PC-9 (cell line): Measurements from ENCODE around the gene FAM3C. TPM values are rescaled to one million over a fixed set of nuclear protein-coding genes. Genes with fewer than 3 reads are reported as not detected.
A peak's percentile ranks its signal among the peaks of the same experiment; 100 is the strongest.
"Not testable (repeated sequence)": the region's sequence is repeated elsewhere in the genome, so short reads cannot be mapped to it uniquely, and the experiment has no call there.

Source experiments
- BruUV-seq: library from RNA; stranded (reverse); fragments of 400-500 nt; replicated peaks from 2 replicates; lab custom pipeline; 2021; lab: Mats Ljungman, UMichigan
- CTCF ChIA-PET: fragments of 300-600 bp; sonication (Branson Sonifier 250); formaldehyde crosslinking; loops from one replicate; lab custom pipeline; 2022; ENCODE audit warnings: antibody characterized with exemption; lab: Charles Lee
- POLR2A ChIA-PET: fragments of 300-600 bp; sonication (Branson Sonifier 250); formaldehyde crosslinking; loops from one replicate; lab custom pipeline; 2022; ENCODE audit warnings: antibody characterized with exemption; ENCODE audit not compliant: unreplicated experiment; lab: Charles Lee
- DNase-seq, 2 experiments: peaks; one replicate each; pipeline versions ENCODE4 v3.0.0 to v3.0.0-alpha.2; 2015 to 2022; ENCODE audit warnings: mixed read lengths in 1 of 2
- H2AFZ ChIP-seq: fragments of 200-600 bp; sonication (generic); 2 replicates; pipeline ENCODE4 v1.8.1; 2017; ENCODE audit warnings: antibody characterized with exemption
- H3F3A ChIP-seq: fragments of 200-600 bp; sonication (generic); 2 replicates; pipeline ENCODE4 v1.8.1; 2017; ENCODE audit warnings: antibody characterized with exemption, mild to moderate bottlenecking, low read depth; ENCODE audit not compliant: insufficient read depth
- H3K27ac ChIP-seq: fragments of 200-600 bp; sonication (generic); 2 replicates; pipeline ENCODE4 v1.6.1; 2016; ENCODE audit warnings: mixed run types
- H3K27me3 ChIP-seq: fragments of 200-600 bp; sonication (generic); 2 replicates; pipeline ENCODE4 v1.6.1; 2016; ENCODE audit warnings: low read depth, mixed run types; ENCODE audit not compliant: insufficient read depth
- H3K36me3 ChIP-seq: fragments of 200-600 bp; sonication (generic); 2 replicates; pipeline ENCODE4 v1.6.1; 2016; ENCODE audit warnings: low read depth, mixed run types
- H3K4me1 ChIP-seq: fragments of 200-600 bp; sonication (generic); replicated peaks from 2 replicates; pipeline ENCODE4 v1.6.1; 2016; ENCODE audit warnings: mixed run types; ENCODE audit not compliant: insufficient read depth
- H3K4me2 ChIP-seq: fragments of 200-600 bp; sonication (generic); 2 replicates; pipeline ENCODE4 v1.6.1; 2017; ENCODE audit warnings: mixed run types
- H3K4me3 ChIP-seq: fragments of 200-600 bp; sonication (generic); 2 replicates; pipeline ENCODE4 v1.6.1; 2016; ENCODE audit warnings: mixed run types
- H3K79me2 ChIP-seq: fragments of 200-600 bp; sonication (generic); 2 replicates; pipeline ENCODE4 v1.6.1; 2017; ENCODE audit warnings: low read depth, mixed run types
- H3K9me2 ChIP-seq: fragments of 200-600 bp; sonication (generic); 2 replicates; pipeline ENCODE4 v1.8.1; 2017; ENCODE audit warnings: mild to moderate bottlenecking; ENCODE audit not compliant: insufficient read depth
- H3K9me3 ChIP-seq: fragments of 200-600 bp; sonication (generic); 2 replicates; pipeline ENCODE4 v1.8.1; 2016; ENCODE audit warnings: low read depth; ENCODE audit not compliant: insufficient read depth
- H4K20me1 ChIP-seq: fragments of 200-600 bp; sonication (generic); 2 replicates; pipeline ENCODE4 v1.8.1; 2017; ENCODE audit not compliant: insufficient read depth
- EZH2 ChIP-seq: fragments of 200-600 bp; sonication (generic); IDR thresholded peaks from 2 replicates; pipeline ENCODE4 v1.8.0; 2017; ENCODE audit warnings: antibody characterized with exemption, low read depth
- intact Hi-C: fragments of 100-400 bp; cut with micrococcal nuclease; formaldehyde crosslinking; loops from one replicate; pipeline ENCODE4 v1.10.0; 2022; ENCODE audit not compliant: unreplicated experiment
- total RNA-seq: library from RNA; stranded (reverse); gene quantifications from 2 replicates; pipeline ENCODE4 v1.2.3, GENCODE V29; 2021
- TF ChIP-seq, protein P1 (sequence below): fragments of 200-600 bp; sonication (generic); conservative IDR thresholded peaks from 2 replicates; pipeline ENCODE4 v1.6.1; 2017; ENCODE audit warnings: mixed run types, antibody characterized with exemption, mild to moderate bottlenecking, moderate library complexity

FAM3C gene
- total RNA-seq, 1 experiment from 2014 or later, result 134 TPM

GRCh38 chr7:121436688-121437087 lies 40.6 kb upstream of the FAM3C start:
- no peaks in the 10 kb centered on the region for H3K27me3 ChIP-seq
- no peaks in the 10 kb centered on the region for H3K36me3 ChIP-seq
- no peaks in the 10 kb centered on the region for H3K79me2 ChIP-seq
- no peak overlapping the region for H3K4me2 ChIP-seq
- H4K20me1 ChIP-seq, result no peaks in the 10 kb centered on the region
- H3K4me1 ChIP-seq, result peaks cover 27% of the 10 kb centered on the region
- no peak overlapping the region for H3K4me3 ChIP-seq
- no peaks in the 10 kb centered on the region for H3K9me2 ChIP-seq
- ChIA-PET CTCF (interaction anchor here (0.5 to 1.0 kb wide), 2 partner anchors 10 to 40 kb away, joined by 3 to 6 read pairs; partner anchors contain the start of gene FAM3C), POLR2A (no interaction called here)
- H2AFZ ChIP-seq, result no peak overlapping the region
- no peak overlapping the region; the same call in 1 of the 2 replicates for H3K27ac ChIP-seq
- no TSS peak for BruUV-seq
- intact Hi-C loops, result no loop called here
- peaks cover 5% of the 10 kb centered on the region; the same call in 1 of the 2 replicates for H3K9me3 ChIP-seq
- TF ChIP-seq, protein P1, sequence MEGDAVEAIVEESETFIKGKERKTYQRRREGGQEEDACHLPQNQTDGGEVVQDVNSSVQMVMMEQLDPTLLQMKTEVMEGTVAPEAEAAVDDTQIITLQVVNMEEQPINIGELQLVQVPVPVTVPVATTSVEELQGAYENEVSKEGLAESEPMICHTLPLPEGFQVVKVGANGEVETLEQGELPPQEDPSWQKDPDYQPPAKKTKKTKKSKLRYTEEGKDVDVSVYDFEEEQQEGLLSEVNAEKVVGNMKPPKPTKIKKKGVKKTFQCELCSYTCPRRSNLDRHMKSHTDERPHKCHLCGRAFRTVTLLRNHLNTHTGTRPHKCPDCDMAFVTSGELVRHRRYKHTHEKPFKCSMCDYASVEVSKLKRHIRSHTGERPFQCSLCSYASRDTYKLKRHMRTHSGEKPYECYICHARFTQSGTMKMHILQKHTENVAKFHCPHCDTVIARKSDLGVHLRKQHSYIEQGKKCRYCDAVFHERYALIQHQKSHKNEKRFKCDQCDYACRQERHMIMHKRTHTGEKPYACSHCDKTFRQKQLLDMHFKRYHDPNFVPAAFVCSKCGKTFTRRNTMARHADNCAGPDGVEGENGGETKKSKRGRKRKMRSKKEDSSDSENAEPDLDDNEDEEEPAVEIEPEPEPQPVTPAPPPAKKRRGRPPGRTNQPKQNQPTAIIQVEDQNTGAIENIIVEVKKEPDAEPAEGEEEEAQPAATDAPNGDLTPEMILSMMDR, result no peak
- no peak for TF ChIP-seq EZH2
- no peak for DNase-seq
- peaks cover 4% of the 10 kb centered on the region; the same call in 1 of the 2 replicates for H3F3A ChIP-seq

- no TSS peak for BruUV-seq
- intact Hi-C loops, result no loop called here
Measured at GRCh38 chr7:121436136-121436535, 40.0 kb upstream of the FAM3C start.

GRCh38 chr7:121433775-121434174 lies 37.7 kb upstream of the FAM3C start:
- Histone ChIP-seq H4K20me1 (no peaks in the 10 kb centered on the region), H3K27ac (no peak overlapping the region), H3K4me1 (peaks cover 32% of the 10 kb centered on the region), H3K9me2 (no peaks in the 10 kb centered on the region), H3F3A (peaks cover 4% of the 10 kb centered on the region; the same call in 1 of the 2 replicates), H3K4me3 (no peak overlapping the region), H3K79me2 (no peaks in the 10 kb centered on the region), H3K27me3 (no peaks in the 10 kb centered on the region), H3K36me3 (no peaks in the 10 kb centered on the region), H3K4me2 (no peak overlapping the region), H2AFZ (no peak overlapping the region), H3K9me3 (peaks cover 5% of the 10 kb centered on the region; the same call in 1 of the 2 replicates)
- CTCF ChIA-PET, result no interaction called here
- BruUV-seq, result no TSS peak
- intact Hi-C loops, result no loop called here
- no peak for DNase-seq
- no peak for TF ChIP-seq EZH2
- TF ChIP-seq, protein P1, result no peak
- POLR2A ChIA-PET, result no interaction called here

More at GRCh38 chr7:121436136-121436535, 40.0 kb upstream of the FAM3C start:
- Histone ChIP-seq H3F3A (peaks cover 4% of the 10 kb centered on the region; the same call in 1 of the 2 replicates), H3K79me2 (no peaks in the 10 kb centered on the region), H3K36me3 (no peaks in the 10 kb centered on the region), H3K9me2 (no peaks in the 10 kb centered on the region), H3K4me3 (no peak overlapping the region), H3K27me3 (no peaks in the 10 kb centered on the region), H3K9me3 (peaks cover 5% of the 10 kb centered on the region; the same call in 1 of the 2 replicates), H2AFZ (no peak overlapping the region), H4K20me1 (no peaks in the 10 kb centered on the region), H3K27ac (peak overlapping the region; percentile 7), H3K4me2 (0 out of 2 replicates have a peak overlapping the region, but pooled peaks have one; percentile 6), H3K4me1 (peaks cover 27% of the 10 kb centered on the region)
- ChIA-PET CTCF (interaction anchor here (0.5 to 1.0 kb wide), 2 partner anchors 9 to 40 kb away, joined by 3 to 6 read pairs; partner anchors contain the start of gene FAM3C), POLR2A (no interaction called here)
- peak in 1 of 2 experiments; percentile 43 for DNase-seq
- no peak for TF ChIP-seq EZH2
- TF ChIP-seq, protein P1, result no peak

DNA sequence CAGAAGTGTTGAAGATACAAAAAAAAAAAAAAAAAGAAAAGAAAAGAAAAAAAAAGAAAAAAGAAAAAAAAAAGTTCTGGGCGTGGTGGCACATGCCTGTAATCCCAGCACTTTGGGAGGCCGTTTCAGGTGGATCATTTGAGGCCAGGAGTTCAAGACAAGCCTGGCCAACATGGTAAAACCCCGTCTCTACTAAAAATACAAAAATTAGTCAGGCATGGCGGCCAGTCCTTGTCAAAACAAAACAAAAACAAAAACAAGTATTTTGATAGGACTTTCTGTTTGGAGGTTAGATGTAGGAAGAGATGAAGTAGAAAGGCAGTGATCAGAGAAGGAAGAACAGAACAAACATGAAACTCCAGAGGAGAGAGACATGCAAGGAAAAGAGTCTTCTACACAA lies 36.4 kb upstream of the FAM3C start:
- H3F3A ChIP-seq, BruUV-seq, H2AFZ ChIP-seq, H4K20me1 ChIP-seq, H3K9me2 ChIP-seq, DNase-seq, H3K27ac ChIP-seq, POLR2A ChIA-PET, H3K27me3 ChIP-seq, intact Hi-C loops, H3K36me3 ChIP-seq, CTCF ChIA-PET, H3K79me2 ChIP-seq, H3K4me3 ChIP-seq, H3K9me3 ChIP-seq, H3K4me2 ChIP-seq: not testable (repeated sequence)
- H3K4me1 ChIP-seq, result peaks cover 23% of the 10 kb centered on the region
